Uterus (tissue), 4 donors: ENCODE data around the gene TMEM258. TPM values are rescaled to one million over a fixed set of nuclear protein-coding genes. Genes with fewer than 3 reads are reported as not detected.

Experiments
- DNase-seq, 2 donors: peaks; one replicate each; pipeline ENCODE4 v3.0.0-alpha.2; 2019 to 2020
- H3K27ac ChIP-seq, 2 donors: fragments of 200-600 bp; sonication (generic); 1 replicate in 1 of 2; 2 replicates in 1 of 2; pipeline ENCODE4 v1.5.1; 2016 to 2018
- H3K27me3 ChIP-seq, 2 donors: fragments of 200-600 bp; sonication (generic); one replicate each; pipeline ENCODE4 v1.5.1; 2018 to 2019; ENCODE audit warnings: control low read depth in 1 of 2
- H3K36me3 ChIP-seq, 2 donors: fragments of 200-600 bp; sonication (generic); one replicate each; pipeline ENCODE4 v1.5.1; 2019; ENCODE audit warnings: control low read depth in 1 of 2
- H3K4me1 ChIP-seq, 2 donors: fragments of 200-600 bp; sonication (generic); one replicate each; pipeline ENCODE4 v1.5.1; 2018 to 2019; ENCODE audit warnings: control low read depth in 1 of 2
- H3K4me3 ChIP-seq, 2 donors: fragments of 200-600 bp; sonication (generic); 1 replicate in 1 of 2; 2 replicates in 1 of 2; pipeline ENCODE4 v1.5.1; 2018 to 2019; ENCODE audit warnings: mild to moderate bottlenecking in 1 of 2
- H3K9me3 ChIP-seq, 2 donors: fragments of 200-600 bp; sonication (generic); one replicate each; pipeline ENCODE4 v1.5.1; 2019; ENCODE audit warnings: control low read depth in 1 of 2
- CTCF ChIP-seq, 4 experiments: fragments of 200-600 bp in 2 of 4; fragments of 450-650 bp in 2 of 4; sonication (generic) in 2 of 4; IDR thresholded peaks; one replicate each; pipeline ENCODE4 v1.5.1; 2016 to 2019; ENCODE audit warnings: antibody characterized with exemption in 4 of 4, mild to moderate bottlenecking in 2 of 4, moderate library complexity in 1 of 4
- POLR2A ChIP-seq, 2 donors: fragments of 450-650 bp; IDR thresholded peaks; one replicate each; pipeline ENCODE4 v1.6.1; 2016; ENCODE audit warnings: antibody characterized with exemption in 2 of 2, mild to moderate bottlenecking in 1 of 2, moderate library complexity in 1 of 2
- intact Hi-C: fragments of 100-400 bp; cut with DNase I; formaldehyde crosslinking; loops from one replicate; pipeline ENCODE4 v1.15.1; 2023; ENCODE audit warnings: low total_unique reads
- total RNA-seq, 4 donors: library from RNA; depleted of rRNA in 3 of 4; stranded (reverse); fragments of >200 nt in 3 of 4; gene quantifications; one replicate each; pipeline versions ENCODE4 v1.1.0 to v1.2.4, GENCODE V29; 2014 to 2023
- donor health status: DM: yes; HTN: yes; CAD: no.

TMEM258 gene
- total RNA-seq, 4 donors from 2014 or later = 14.6 to 96.9 (median 38.7) TPM

DNA sequence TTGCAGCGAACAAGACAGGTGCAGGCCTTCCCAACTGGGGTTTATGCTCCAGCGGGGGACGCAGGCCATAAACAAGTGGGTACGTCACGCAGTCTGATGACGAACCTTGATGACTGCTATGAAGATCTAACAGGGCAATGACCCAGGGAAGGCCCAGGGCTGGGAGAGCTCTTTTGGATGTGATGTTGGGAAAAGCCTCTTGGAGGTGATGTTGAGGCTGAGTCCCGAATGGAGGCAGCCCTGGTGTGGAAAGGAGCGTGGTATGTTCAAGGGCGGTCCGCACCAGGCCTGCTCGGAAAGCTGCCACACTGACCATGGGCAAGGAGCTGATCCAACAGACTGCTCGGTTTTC lies 41.5 kb upstream of the TMEM258 start:
- Histone ChIP-seq H3K27ac (peak overlapping the region; percentile 77 to 80), H3K4me3 (no peak overlapping the region), H3K27me3 (no peaks in the 10 kb centered on the region), H3K36me3 (no peaks in the 10 kb centered on the region), H3K9me3 (no peaks in the 10 kb centered on the region), H3K4me1 (peaks cover 11 to 22% of the 10 kb centered on the region in 2 donors)
- DNase-seq = no peak
- intact Hi-C loops = no loop called here
- TF ChIP-seq CTCF (IDR thresholded peaks at IDR 0.05) (no peak), POLR2A (IDR thresholded peaks at IDR 0.05) (no peak)

- intact Hi-C loops = no loop called here
- no peak for TF ChIP-seq POLR2A (IDR thresholded peaks at IDR 0.05)
- TF ChIP-seq CTCF (IDR thresholded peaks at IDR 0.05) = no peak
- no peak for DNase-seq
- Histone ChIP-seq H3K4me3 (no peak overlapping the region), H3K9me3 (no peaks in the 10 kb centered on the region), H3K27ac (peak overlapping the region in 1 of 2 donors; percentile 24), H3K36me3 (no peaks in the 10 kb centered on the region), H3K4me1 (peaks cover 11 to 22% of the 10 kb centered on the region in 2 donors), H3K27me3 (no peaks in the 10 kb centered on the region)
Measured at GRCh38 chr11:61833471-61833870, 41.1 kb upstream of the TMEM258 start.

- DNase-seq = no peak
Measured at GRCh38 chr11:61832754-61833153, 40.4 kb upstream of the TMEM258 start.

GRCh38 chr11:61832207-61832606 lies 39.8 kb upstream of the TMEM258 start:
- peak overlapping the region; percentile 83 to 87 for H3K27ac ChIP-seq
- no peaks in the 10 kb centered on the region for H3K9me3 ChIP-seq
- no peaks in the 10 kb centered on the region for H3K27me3 ChIP-seq
- no peak for DNase-seq
- intact Hi-C loops = no loop called here
- H3K4me3 ChIP-seq = no peak overlapping the region
- no peaks in the 10 kb centered on the region for H3K36me3 ChIP-seq
- TF ChIP-seq POLR2A (IDR thresholded peaks at IDR 0.05) (no peak), CTCF (IDR thresholded peaks at IDR 0.05) (no peak)
- peaks cover 11 to 22% of the 10 kb centered on the region in 2 donors for H3K4me1 ChIP-seq

More at GRCh38 chr11:61832754-61833153, 40.4 kb upstream of the TMEM258 start:
- no peak overlapping the region for H3K4me3 ChIP-seq
- no peaks in the 10 kb centered on the region for H3K27me3 ChIP-seq
- intact Hi-C loops = no loop called here
- H3K9me3 ChIP-seq = no peaks in the 10 kb centered on the region
- TF ChIP-seq POLR2A (IDR thresholded peaks at IDR 0.05) (no peak), CTCF (IDR thresholded peaks at IDR 0.05) (no peak)
- no peaks in the 10 kb centered on the region for H3K36me3 ChIP-seq
- peaks cover 11 to 22% of the 10 kb centered on the region in 2 donors for H3K4me1 ChIP-seq
- peak overlapping the region; percentile 83 to 87 for H3K27ac ChIP-seq

- DNase-seq = peak; percentile 66 to 86
- H3K4me1 ChIP-seq = peaks cover 11 to 22% of the 10 kb centered on the region in 2 donors
- H3K9me3 ChIP-seq = no peaks in the 10 kb centered on the region
- H3K27me3 ChIP-seq = no peaks in the 10 kb centered on the region
- peak overlapping the region; percentile 83 to 87 for H3K27ac ChIP-seq
- intact Hi-C loops = no loop called here
- no peak for TF ChIP-seq POLR2A (IDR thresholded peaks at IDR 0.05)
- TF ChIP-seq CTCF (IDR thresholded peaks at IDR 0.05) = no peak
- no peak overlapping the region for H3K4me3 ChIP-seq
- no peaks in the 10 kb centered on the region for H3K36me3 ChIP-seq
Measured at GRCh38 chr11:61830237-61831105, 38.1 kb upstream of the TMEM258 start.
